Mucosa of rectum (tissue), 2 donors: ENCODE results near the gene MAFF.

Experiments
- H3K27ac ChIP-seq, 2 donors: one replicate each; pipeline ENCODE4 v1.7.0; 2013; ENCODE audit warnings: inconsistent platforms in 2 of 2, low read depth in 2 of 2, low read length in 2 of 2
- H3K27me3 ChIP-seq, 2 donors: one replicate each; pipeline ENCODE4 v1.7.0; 2013; ENCODE audit warnings: low read length in 2 of 2; ENCODE audit not compliant: control insufficient read depth in 2 of 2, insufficient read depth in 2 of 2
- H3K36me3 ChIP-seq, 2 donors: one replicate each; pipeline ENCODE4 v1.7.0; 2013; ENCODE audit warnings: low read length in 2 of 2; ENCODE audit not compliant: control insufficient read depth in 2 of 2, insufficient read depth in 2 of 2
- H3K4me1 ChIP-seq, 2 donors: one replicate each; pipeline ENCODE4 v1.7.0; 2013; ENCODE audit warnings: low read length in 2 of 2, mild to moderate bottlenecking in 1 of 2; ENCODE audit not compliant: control insufficient read depth in 2 of 2, insufficient read depth in 2 of 2
- H3K4me3 ChIP-seq, 2 donors: one replicate each; pipeline ENCODE4 v1.7.0; 2013; ENCODE audit warnings: low read length in 2 of 2
- H3K9ac ChIP-seq, 2 donors: one replicate each; pipeline ENCODE4 v1.7.0; 2013; ENCODE audit warnings: low read length in 2 of 2, low read depth in 1 of 2, mild to moderate bottlenecking in 1 of 2
- H3K9me3 ChIP-seq, 2 donors: one replicate each; pipeline ENCODE4 v1.7.0; 2013; ENCODE audit warnings: low read length in 2 of 2; ENCODE audit not compliant: control insufficient read depth in 2 of 2
- donor health status: healthy.
- donor health status: Normal muscosa, but diverticular disease.

The MAFF gene

DNA sequence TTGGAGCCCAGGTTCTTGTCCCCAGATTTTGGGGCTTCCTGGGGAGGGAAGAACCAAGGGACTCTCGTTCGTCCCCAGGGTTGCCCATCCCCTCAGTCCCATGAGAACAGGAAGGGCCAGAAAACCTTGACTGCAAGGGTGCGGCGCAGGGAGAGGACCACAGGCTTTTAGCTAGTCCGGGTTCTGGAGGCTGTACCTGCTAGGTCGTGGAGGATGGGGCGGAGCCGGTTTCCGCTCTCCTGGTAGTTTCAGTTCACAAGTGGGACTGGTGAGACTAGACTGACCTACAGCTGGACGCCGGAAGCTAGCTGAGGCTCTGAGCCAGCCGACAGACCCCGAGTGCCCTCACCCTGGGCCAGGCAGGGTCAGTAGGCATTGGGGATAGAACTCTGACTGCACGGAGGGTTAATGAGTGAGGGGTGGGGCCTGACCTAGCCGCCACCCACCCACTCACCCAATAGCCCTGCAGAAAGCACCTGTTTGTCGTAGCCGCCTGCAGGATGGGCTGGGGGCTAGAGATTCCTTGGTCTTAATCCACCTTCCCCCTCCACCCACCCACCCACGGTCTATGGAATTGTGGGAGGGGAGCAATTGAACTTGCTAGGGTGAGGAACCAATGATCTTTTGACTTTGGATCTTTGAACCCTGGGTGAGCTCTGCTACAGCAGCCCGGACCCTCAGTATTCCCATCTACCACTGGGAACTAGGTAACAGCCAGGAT is 1.5 kb downstream of the MAFF start:
- H3K36me3 ChIP-seq, result no peaks in the 10 kb centered on the region
- no peaks in the 10 kb centered on the region for H3K9me3 ChIP-seq
- peak overlapping the region; percentile 97 to 98 for H3K27ac ChIP-seq
- H3K4me1 ChIP-seq, result peaks cover 19 to 24% of the 10 kb centered on the region in 2 donors
- peak overlapping the region; percentile 57 to 99 for H3K9ac ChIP-seq
- H3K27me3 ChIP-seq, result no peaks in the 10 kb centered on the region
- peak overlapping the region; percentile 81 to 87 for H3K4me3 ChIP-seq

DNA sequence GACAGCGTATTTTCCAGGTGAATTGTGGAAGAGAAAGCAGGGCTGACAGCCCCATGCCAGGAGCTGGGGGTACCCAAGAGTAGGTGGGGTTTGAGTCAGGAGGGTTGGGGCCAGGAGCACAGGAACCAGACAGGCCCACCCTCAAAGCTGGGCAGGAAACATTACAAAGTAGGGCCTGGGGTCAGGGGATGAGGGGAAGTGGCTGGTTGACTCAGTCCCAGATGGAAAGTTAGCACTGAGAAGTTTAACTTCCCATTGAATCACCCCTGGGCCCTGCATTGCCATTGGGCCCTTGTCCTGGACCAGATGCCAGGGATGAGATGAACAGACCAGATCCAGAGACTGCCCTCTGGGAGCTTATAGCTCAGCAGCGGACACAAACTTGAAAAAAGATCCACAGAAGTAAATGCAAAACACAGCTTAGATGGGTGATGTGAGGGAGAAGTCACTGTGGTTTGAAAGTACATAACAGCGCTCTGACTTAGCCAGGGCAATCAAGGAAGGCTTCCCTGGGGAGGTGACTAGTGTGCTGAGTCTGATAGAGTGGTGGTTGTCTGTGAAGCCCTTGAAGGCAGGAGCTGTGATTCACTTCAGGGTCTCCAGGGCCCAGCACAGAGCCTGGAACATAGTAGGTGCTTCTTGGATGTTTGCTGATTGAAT is 2.2 kb downstream of the MAFF start:
- H3K9me3 ChIP-seq, result no peaks in the 10 kb centered on the region
- H3K27me3 ChIP-seq, result no peaks in the 10 kb centered on the region
- H3K4me1 ChIP-seq, result peaks cover 19 to 24% of the 10 kb centered on the region in 2 donors
- H3K36me3 ChIP-seq, result no peaks in the 10 kb centered on the region
- H3K9ac ChIP-seq, result peak overlapping the region in 1 of 2 donors; percentile 99
- H3K27ac ChIP-seq, result peak overlapping the region; percentile 97 to 98
- H3K4me3 ChIP-seq, result peak overlapping the region in 1 of 2 donors; percentile 87

DNA sequence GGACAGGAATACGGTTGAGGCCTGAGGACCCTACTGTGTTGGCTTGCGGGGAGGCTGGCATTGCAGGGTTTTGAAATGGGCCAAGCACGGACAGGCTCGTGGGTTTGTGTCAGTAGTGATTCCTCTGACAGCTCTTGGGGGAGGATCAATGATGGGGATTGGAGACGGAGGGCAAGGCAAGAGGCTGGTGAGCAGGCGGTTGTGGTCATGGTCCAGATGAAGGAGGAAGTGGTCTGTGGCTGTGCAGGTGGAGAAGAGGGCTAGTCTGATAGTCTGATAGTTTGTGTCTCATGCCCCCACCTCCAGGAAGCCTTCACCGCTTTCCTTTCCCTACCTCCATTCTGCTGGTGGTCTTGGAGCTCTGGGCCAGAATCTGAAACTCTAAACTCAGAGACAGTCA is 3.0 kb downstream of the MAFF start:
- Histone ChIP-seq H3K4me1 (peaks cover 19 to 24% of the 10 kb centered on the region in 2 donors), H3K27me3 (no peaks in the 10 kb centered on the region), H3K36me3 (no peaks in the 10 kb centered on the region), H3K9ac (peak overlapping the region in 1 of 2 donors; percentile 52), H3K27ac (peak overlapping the region; percentile 28 to 65), H3K9me3 (no peaks in the 10 kb centered on the region), H3K4me3 (no peak overlapping the region)

DNA sequence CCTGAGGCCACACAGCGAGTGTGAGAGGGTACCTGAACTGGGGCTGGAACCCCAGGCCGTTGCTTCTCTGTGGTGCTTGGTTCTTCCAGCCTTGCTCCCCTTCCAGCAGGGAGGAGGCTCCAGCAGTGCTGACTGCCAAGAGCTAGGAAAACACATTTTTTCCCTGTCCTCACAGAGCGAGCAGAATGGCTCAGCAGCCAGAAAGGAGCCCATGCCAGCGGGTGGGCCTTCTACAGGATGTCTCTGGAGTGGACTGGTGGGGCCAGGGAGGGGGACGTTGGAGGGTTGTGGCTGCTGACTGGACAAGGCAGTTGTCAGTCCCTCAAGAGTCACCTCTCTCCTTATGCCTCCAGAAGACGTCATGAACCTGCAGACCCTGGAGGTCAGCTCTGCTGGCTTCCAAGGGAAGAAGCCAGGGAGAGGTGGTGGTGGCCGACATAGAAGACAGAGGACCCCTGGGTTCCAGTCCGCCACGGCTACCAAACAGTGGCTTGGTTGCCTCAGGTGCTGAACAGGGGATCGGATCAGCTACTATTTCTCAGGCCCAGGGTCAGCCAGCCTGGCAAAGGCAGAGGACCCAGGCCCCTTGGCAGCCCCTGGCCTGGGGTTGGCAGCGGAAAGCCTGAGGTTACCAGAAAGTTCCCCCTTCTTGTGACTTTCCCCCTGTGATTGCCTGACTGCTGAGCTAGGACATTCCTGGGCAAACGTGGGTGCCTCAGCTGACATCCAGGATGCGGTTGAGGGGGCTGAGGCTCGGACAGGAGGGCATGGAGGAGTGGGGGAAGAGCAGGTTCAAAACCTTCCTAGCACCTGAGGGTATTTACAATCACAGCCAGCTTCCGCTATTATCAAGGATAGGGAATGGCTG is 3.7 kb downstream of the MAFF start:
- peak overlapping the region; percentile 48 to 65 for H3K27ac ChIP-seq
- no peaks in the 10 kb centered on the region for H3K27me3 ChIP-seq
- H3K9me3 ChIP-seq, result no peaks in the 10 kb centered on the region
- H3K36me3 ChIP-seq, result no peaks in the 10 kb centered on the region
- peaks cover 19 to 24% of the 10 kb centered on the region in 2 donors for H3K4me1 ChIP-seq
- no peak overlapping the region for H3K4me3 ChIP-seq
- H3K9ac ChIP-seq, result no peak overlapping the region

DNA sequence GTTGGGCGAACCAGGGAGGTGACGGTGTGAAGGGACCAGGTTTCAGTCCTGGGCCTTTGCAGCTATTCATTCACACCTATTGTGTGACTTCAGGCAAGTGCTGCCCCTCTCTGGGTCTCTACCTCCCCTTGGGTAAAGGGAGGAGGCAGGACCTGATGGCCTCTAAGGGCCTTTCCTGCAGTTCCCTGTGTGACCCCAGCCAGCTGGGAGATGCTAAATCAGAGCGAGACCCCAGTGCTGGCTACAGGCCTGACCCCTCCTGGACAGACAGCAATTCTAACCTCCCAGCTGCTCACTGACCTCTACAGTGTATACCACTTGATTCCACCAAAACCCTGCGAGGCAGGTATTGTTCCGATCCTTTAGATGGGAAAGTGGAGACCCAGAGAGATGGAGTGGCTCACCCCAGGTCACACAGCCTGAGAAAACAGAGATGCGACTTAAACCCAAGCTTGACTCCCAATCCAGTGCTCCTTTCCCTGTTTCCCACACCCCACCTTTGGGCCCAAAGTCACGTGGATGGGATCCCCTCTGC is 6.2 kb downstream of the MAFF start:
- Histone ChIP-seq H3K9me3 (no peaks in the 10 kb centered on the region), H3K27me3 (no peaks in the 10 kb centered on the region), H3K4me1 (peaks cover 11 to 15% of the 10 kb centered on the region in 2 donors), H3K36me3 (no peaks in the 10 kb centered on the region), H3K4me3 (no peak overlapping the region), H3K27ac (no peak overlapping the region), H3K9ac (no peak overlapping the region)

DNA sequence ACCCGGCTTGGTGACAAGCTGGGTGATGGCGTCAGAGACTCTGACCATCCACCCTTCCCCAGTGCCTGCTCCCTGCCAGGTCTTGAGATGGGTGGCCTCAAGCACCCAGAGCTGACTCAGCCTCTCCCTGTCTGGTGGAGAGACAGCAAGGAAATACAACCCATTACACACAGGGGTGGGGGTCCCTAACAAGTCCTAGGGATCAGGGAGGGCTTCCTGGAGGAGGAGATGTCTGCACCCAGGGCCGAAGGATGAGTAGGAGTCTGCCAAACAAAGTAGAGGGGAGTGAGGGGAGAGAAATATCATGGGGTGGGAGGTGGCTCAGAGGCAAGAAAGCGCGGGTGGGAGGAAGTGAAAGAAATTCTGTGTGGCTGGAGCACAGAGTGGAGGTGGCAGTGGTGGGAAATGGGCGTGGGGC is 6.8 kb downstream of the MAFF start:
- Histone ChIP-seq H3K27me3 (no peaks in the 10 kb centered on the region), H3K9me3 (no peaks in the 10 kb centered on the region), H3K4me1 (peaks cover 6 to 10% of the 10 kb centered on the region in 2 donors), H3K4me3 (no peak overlapping the region), H3K27ac (no peak overlapping the region), H3K36me3 (no peaks in the 10 kb centered on the region), H3K9ac (no peak overlapping the region)

DNA sequence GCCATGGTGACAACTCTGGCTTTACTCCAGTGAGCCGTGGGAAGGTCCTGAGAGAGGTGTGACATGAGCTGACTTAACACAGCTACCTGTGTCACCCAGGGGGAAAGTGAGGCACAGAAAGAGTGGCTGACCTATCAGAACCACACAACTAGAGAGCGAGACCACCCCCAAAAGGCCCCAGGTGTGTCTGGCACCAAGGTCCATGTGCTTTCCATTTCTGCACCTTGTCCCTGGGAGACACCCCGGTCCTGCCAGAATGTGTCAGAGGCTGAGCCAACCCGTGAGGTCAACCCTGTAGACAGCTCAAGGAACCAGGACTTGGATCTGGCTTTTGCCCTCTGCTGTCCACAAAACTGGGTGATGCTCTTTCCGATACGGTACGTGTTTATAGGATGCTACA is 9.8 kb downstream of the MAFF start:
- no peaks in the 10 kb centered on the region for H3K9me3 ChIP-seq
- H3K36me3 ChIP-seq, result peaks cover 0 to 6% of the 10 kb centered on the region in 2 donors
- no peak overlapping the region for H3K27ac ChIP-seq
- H3K9ac ChIP-seq, result no peak overlapping the region
- H3K27me3 ChIP-seq, result no peaks in the 10 kb centered on the region
- peaks cover 3 to 6% of the 10 kb centered on the region in 2 donors for H3K4me1 ChIP-seq
- H3K4me3 ChIP-seq, result no peak overlapping the region

DNA sequence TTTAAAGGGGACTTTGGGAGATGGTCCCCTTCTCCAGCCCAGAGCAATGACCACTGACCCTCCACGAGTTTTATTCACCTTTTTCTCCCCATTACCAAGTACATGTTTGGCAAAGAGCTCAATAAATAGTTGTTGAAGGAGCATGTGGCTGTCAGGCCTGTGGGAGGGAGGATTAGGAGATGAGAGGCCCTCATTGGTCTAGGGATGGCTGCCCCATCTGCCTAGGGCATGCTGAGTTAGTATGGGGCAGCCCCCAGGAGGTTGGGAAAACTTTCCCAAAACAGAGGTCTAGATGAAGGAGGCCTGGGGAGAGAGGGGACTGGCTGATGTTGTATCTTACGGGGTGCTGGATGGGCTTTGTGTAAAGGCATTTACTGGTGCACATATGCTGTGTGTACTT is 10.6 kb downstream of the MAFF start:
- no peak overlapping the region for H3K27ac ChIP-seq
- H3K4me1 ChIP-seq, result peaks cover 3 to 6% of the 10 kb centered on the region in 2 donors
- H3K9ac ChIP-seq, result no peak overlapping the region
- H3K9me3 ChIP-seq, result no peaks in the 10 kb centered on the region
- H3K4me3 ChIP-seq, result no peak overlapping the region
- H3K27me3 ChIP-seq, result no peaks in the 10 kb centered on the region
- H3K36me3 ChIP-seq, result peaks cover 0 to 6% of the 10 kb centered on the region in 2 donors

DNA sequence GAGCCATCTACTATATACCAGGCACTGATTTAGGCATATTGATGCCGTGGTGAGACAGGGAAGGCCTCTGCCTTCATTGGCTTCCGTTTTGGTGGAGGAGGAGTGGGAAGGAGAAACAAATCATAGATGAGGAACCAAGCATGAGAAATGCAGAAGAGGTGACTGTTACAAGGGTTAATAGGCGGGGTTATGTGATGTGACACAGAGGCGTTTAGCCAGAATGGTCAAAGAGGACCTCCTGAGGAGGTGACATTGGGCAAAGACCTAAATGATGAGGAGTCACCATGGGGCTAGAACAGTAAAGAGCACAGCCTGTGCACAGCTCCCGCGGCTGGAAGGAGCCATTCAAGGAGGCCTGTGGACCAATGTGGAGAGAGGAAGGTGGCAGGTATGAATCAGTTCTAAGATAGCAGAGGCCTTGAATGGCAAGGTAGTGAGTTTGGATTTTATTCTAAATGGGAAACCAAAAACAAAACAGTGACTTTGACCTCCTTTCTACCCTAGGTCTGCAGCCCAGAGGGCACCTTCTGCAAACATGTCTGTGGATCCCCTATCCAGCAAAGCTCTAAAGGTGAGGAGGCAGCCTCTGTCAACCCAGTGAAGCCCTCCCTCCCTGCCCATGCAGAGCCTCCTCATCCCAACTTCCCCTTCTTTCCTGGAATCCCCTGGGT is 11.7 kb downstream of the MAFF start:
- Histone ChIP-seq H3K9me3 (no peaks in the 10 kb centered on the region), H3K4me3 (no peak overlapping the region), H3K27me3 (no peaks in the 10 kb centered on the region), H3K27ac (no peak overlapping the region), H3K9ac (no peak overlapping the region), H3K4me1 (peaks cover 11 to 12% of the 10 kb centered on the region in 2 donors), H3K36me3 (peaks cover 0 to 6% of the 10 kb centered on the region in 2 donors)
